Tibial artery (tissue), 4 donors: ENCODE data around the gene ITPRIP.
A peak's percentile ranks its signal among the peaks of the same experiment; 100 is the strongest.

Source experiments
- DNase-seq, 2 donors: peaks; one replicate each; pipeline ENCODE4 v3.0.0-alpha.2; 2019
- H3K27ac ChIP-seq, 2 donors: fragments of 200-600 bp; sonication (generic) in 1 of 2; 1 replicate in 1 of 2; 2 replicates in 1 of 2; pipeline ENCODE4 v1.5.1; 2018 to 2019; ENCODE audit warnings: mild to moderate bottlenecking in 1 of 2
- H3K27me3 ChIP-seq, 2 donors: fragments of 200-600 bp; sonication (generic) in 1 of 2; one replicate each; pipeline versions ENCODE4 v1.5.1 to v1.6.0; 2016 to 2019
- H3K36me3 ChIP-seq, 3 donors: fragments of 200-600 bp; sonication (generic) in 2 of 3; one replicate each; pipeline ENCODE4 v1.5.1; 2016 to 2019; ENCODE audit warnings: mild to moderate bottlenecking in 2 of 3
- H3K4me1 ChIP-seq, 4 donors: fragments of 200-600 bp; sonication (generic) in 2 of 4; 1 replicate in 3 of 4; 2 replicates in 1 of 4; pipeline ENCODE4 v1.5.1; 2016 to 2019
- H3K4me3 ChIP-seq, 2 donors: fragments of 200-600 bp; sonication (generic) in 1 of 2; 1 replicate in 1 of 2; 2 replicates in 1 of 2; pipeline ENCODE4 v1.5.1; 2018 to 2019; ENCODE audit warnings: mild to moderate bottlenecking in 2 of 2
- H3K9me3 ChIP-seq, 3 donors: fragments of 200-600 bp; sonication (generic) in 1 of 3; one replicate each; pipeline ENCODE4 v1.5.1; 2016 to 2019
- CTCF ChIP-seq, 2 experiments: fragments of 200-600 bp in 1 of 2; fragments of 450-650 bp in 1 of 2; IDR thresholded peaks; one replicate each; pipeline ENCODE4 v1.5.1; 2017 to 2019; ENCODE audit warnings: antibody characterized with exemption in 2 of 2, mild to moderate bottlenecking in 1 of 2, moderate library complexity in 1 of 2
- intact Hi-C: fragments of 100-400 bp; cut with DNase I; formaldehyde crosslinking; loops from one replicate; pipeline ENCODE4 v1.15.0; 2023; ENCODE audit warnings: low total_unique reads

The ITPRIP gene

DNA sequence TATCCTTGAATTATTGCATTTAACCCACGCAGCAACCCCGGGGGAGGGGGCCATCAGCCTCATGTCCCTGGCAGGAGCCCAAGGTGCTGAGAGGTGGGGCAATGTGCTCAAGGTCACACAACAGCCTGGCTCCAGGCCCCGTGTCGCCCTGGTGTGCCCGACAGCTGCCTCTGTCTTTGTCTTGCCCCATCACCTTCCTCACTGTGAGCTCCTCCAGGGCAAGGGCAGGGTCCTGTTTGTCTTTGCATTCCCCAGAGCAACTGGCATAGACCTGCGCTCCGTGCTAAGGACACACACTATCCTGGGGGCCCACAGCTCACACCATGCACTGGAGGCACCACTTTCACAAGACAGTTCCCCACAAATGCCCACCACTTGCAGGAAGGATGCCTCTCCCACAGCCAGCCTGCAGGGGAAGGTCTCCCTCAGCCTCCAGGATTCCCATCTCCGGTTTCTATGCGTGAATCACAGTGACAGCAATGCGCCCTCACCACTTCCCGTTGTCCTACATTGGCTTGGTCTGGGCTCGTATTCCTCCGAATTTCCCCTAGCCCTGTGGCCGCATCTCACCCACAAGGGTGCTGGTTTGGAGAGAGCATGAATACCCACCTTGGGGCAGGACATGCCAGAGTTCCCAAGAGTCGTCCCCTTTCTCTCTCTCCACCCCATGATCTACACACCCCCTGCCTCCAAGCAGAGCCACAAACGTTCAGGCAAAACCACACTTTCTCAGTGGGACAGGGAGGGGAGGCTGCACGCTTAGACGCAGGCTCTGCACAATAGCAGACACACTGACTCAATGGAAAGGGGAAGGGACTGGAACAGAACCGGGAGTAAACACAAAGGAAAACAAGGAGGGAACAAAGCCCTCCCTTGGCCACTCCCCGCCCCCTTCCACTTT lies 10.3 kb downstream of the ITPRIP start:
- DNase-seq, result peak in 1 of 2 donors; percentile 70
- H3K4me1 ChIP-seq, result peaks cover 18 to 99% (median 91%) of the 10 kb centered on the region in 4 donors
- intact Hi-C loops, result no loop called here

DNA sequence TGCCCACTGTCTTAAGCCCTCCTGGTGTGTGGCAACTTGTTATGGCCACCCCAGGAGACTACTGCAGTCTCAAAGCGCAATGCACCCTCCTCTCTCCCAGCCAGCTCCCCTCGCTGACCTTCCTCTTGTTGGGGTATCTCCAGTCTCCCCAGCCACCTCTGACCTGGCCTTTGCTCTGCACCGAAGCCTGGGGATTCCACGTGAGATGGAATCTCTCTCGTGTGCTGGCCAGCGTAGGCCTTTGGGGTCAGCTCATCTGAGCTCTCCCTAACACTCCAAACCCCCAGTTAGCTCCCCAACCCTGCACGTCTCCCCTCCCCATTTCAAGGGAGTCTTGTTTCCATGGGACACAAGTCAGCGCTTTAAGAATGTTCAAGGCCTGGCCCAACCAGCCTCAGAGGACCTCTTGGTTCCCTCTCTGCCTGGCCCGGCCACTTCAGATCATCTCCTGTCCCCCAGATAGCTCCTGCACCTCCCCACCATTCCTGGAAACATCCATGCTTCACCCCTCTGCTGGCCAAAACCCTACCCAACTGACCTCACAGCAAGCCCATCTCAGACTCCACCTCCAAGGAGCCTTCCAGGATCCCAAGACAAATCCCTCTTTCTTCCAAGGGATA lies 11.2 kb downstream of the ITPRIP start:
- Histone ChIP-seq H3K27me3 (no peaks in the 10 kb centered on the region), H3K4me1 (peaks cover 18 to 99% (median 91%) of the 10 kb centered on the region in 4 donors), H3K36me3 (no peaks in the 10 kb centered on the region), H3K27ac (peak overlapping the region; percentile 80 to 89), H3K9me3 (no peaks in the 10 kb centered on the region), H3K4me3 (peak overlapping the region in 1 of 2 donors; percentile 18)
- TF ChIP-seq CTCF (IDR thresholded peaks at IDR 0.05), result no peak
- intact Hi-C loops, result no loop called here
- peak in 1 of 2 donors; percentile 59 for DNase-seq

More for the DNA sequence above, 10.3 kb downstream of the ITPRIP start:
- Histone ChIP-seq H3K27me3 (no peaks in the 10 kb centered on the region), H3K36me3 (no peaks in the 10 kb centered on the region), H3K9me3 (no peaks in the 10 kb centered on the region), H3K27ac (peak overlapping the region; percentile 80 to 89), H3K4me3 (peak overlapping the region; percentile 9 to 18)
- TF ChIP-seq CTCF (IDR thresholded peaks at IDR 0.05), result no peak

GRCh38 chr10:104325436-104326435 lies 12.5 kb downstream of the ITPRIP start:
- peak overlapping the region; percentile 80 to 89 for H3K27ac ChIP-seq
- H3K4me3 ChIP-seq, result no peak overlapping the region
- peaks cover 16 to 99% (median 91%) of the 10 kb centered on the region in 4 donors for H3K4me1 ChIP-seq
- no peak for TF ChIP-seq CTCF (IDR thresholded peaks at IDR 0.05)
- peak; percentile 64 to 78 for DNase-seq
- no peaks in the 10 kb centered on the region for H3K27me3 ChIP-seq
- H3K9me3 ChIP-seq, result no peaks in the 10 kb centered on the region
- H3K36me3 ChIP-seq, result no peaks in the 10 kb centered on the region
- intact Hi-C loops, result no loop called here

- Histone ChIP-seq H3K27ac (peak overlapping the region; percentile 80 to 89), H3K36me3 (no peaks in the 10 kb centered on the region), H3K4me1 (peaks cover 9 to 99% (median 91%) of the 10 kb centered on the region in 4 donors), H3K9me3 (no peaks in the 10 kb centered on the region), H3K27me3 (no peaks in the 10 kb centered on the region), H3K4me3 (no peak overlapping the region)
- TF ChIP-seq CTCF (IDR thresholded peaks at IDR 0.05), result no peak
- peak in 1 of 2 donors; percentile 46 for DNase-seq
- intact Hi-C loops, result no loop called here
These were observed 13.3 kb downstream of the ITPRIP start for GRCh38 chr10:104324931-104325330.

GRCh38 chr10:104324221-104324686 lies 14.0 kb downstream of the ITPRIP start:
- intact Hi-C loops, result no loop called here
- Histone ChIP-seq H3K9me3 (no peaks in the 10 kb centered on the region), H3K4me1 (peaks cover 9 to 99% (median 91%) of the 10 kb centered on the region in 4 donors), H3K27me3 (no peaks in the 10 kb centered on the region), H3K27ac (peak overlapping the region in 1 of 2 donors; percentile 11), H3K4me3 (no peak overlapping the region), H3K36me3 (no peaks in the 10 kb centered on the region)
- peak in 1 of 2 donors; percentile 74 for DNase-seq
- TF ChIP-seq CTCF (IDR thresholded peaks at IDR 0.05), result no peak
